Measurements from ENCODE around the gene CLIP1.

Gene CLIP1

DNA sequence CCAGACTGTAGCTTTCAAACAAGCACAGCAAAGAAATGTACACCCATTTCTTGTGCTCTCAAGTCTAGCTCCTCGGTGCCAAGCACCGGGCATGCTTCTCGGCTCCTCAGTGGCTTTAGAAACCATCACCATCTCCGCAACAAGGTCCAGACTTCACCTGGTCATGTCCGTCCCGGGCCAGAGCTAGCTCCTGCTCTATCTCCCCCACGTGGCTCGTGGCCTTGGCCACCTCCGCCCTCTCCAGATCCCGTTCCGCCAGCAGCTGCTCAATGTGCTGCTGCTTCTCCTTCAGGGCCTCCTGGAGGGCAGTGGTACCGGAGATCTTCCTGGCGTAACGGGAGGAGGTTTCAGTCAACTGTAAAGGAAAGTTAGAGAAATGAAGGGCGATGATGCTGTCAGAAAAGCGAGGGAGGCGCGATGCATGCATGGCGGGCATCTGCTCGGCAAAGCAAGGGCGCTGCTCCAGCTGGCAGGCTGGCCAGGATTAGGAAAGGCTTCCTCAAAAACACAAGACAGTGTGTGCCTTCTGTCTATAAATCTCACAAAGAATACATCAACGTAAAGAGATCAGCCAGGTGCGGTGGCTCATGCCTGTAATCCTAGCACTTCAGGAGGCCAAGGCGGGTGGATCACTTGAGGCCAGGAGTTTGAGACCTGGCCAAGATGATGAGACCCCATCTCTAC, 67.4 kb downstream of the CLIP1 start:
- no peak for DNase-seq

GRCh38 chr12:122352394-122352793, 70.1 kb downstream of the CLIP1 start:
- DNase-seq = no peak

DNA sequence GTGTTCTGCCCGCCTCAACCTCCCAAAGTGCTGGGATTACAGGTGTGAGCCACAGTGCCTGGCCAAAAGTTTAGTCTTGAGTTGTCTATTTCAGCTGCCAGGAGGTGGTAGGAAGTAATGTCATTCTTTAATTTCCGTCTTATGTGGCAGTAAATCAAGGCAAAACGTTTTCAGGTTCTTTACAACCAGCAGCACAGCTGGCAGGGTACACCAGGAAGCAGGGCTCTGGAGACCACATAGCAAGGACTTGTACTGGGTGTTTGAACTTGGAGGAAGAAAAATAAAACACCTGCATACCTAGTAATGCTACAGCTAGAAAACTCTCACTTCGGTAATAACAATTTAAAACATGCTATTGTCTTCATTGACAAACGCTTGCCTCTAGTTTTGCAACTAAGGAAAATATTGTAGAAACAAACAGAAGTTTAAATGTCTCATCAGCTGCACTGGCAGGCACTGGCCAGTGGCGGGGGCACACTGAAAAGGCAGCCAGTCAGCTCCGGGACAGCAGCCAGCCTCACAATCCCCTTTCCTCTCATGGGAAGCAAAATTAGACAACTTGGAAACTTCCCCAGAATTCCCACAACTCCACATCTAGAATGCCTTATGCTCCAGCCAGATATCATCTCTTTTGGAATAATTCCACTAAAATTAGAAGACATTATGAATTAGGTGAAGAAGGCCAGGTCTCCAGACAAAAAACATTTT, 72.2 kb downstream of the CLIP1 start:
- DNase-seq = no peak

GRCh38 chr12:122349078-122349477, 73.4 kb downstream of the CLIP1 start:
- DNase-seq = no peak

- DNase-seq = no peak
Measured at GRCh38 chr12:122348505-122348904, 74.0 kb downstream of the CLIP1 start.

DNA sequence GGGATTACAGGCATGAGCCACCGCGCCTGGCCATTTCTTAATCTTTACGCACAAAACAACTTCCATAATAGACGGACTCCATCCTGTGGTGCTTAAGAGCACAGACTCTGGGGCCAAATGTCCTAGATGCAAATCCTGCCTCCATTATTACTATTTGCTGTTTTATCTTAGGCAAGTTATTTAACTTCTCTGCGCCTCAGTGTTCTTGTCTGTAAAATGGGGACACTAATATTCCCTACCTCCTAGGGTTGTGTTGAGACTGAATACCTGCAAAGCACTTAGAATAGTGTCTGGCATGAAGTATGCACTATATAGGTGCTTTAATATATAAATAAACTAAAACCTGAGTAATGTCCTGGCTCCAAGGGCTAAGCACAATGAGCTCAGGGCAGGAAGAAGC, 76.4 kb downstream of the CLIP1 start:
- DNase-seq = no peak

DNA sequence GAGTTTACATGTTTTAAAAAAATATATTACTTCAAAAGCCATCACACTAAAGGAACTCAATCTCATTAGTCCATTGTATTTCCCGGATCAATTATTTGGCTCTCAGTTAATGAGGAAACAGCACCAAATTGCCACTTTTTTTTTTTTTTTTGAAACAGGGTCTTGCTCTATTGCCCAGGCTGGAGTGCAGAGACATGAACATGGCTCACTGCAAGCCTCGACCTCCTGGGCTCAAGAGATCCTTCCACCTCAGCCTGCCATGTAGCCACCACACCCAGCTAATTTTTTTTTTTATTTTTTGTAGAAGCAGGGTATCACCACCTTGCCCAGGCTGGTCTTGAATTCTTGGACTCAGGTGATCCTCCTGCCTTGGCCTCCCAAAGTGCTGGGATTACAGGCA, 77.4 kb downstream of the CLIP1 start:
- DNase-seq = no peak

GRCh38 chr12:122336015-122336946, 86.2 kb downstream of the CLIP1 start:
- no peak for DNase-seq

GRCh38 chr12:122333142-122334087, 89.1 kb downstream of the CLIP1 start:
- DNase-seq = no peak

GRCh38 chr12:122327494-122328385, 94.7 kb downstream of the CLIP1 start:
- DNase-seq = no peak

GRCh38 chr12:122327014-122327413, 95.5 kb downstream of the CLIP1 start:
- DNase-seq = no peak

GRCh38 chr12:122326586-122326985, 95.9 kb downstream of the CLIP1 start:
- DNase-seq = no peak

DNA sequence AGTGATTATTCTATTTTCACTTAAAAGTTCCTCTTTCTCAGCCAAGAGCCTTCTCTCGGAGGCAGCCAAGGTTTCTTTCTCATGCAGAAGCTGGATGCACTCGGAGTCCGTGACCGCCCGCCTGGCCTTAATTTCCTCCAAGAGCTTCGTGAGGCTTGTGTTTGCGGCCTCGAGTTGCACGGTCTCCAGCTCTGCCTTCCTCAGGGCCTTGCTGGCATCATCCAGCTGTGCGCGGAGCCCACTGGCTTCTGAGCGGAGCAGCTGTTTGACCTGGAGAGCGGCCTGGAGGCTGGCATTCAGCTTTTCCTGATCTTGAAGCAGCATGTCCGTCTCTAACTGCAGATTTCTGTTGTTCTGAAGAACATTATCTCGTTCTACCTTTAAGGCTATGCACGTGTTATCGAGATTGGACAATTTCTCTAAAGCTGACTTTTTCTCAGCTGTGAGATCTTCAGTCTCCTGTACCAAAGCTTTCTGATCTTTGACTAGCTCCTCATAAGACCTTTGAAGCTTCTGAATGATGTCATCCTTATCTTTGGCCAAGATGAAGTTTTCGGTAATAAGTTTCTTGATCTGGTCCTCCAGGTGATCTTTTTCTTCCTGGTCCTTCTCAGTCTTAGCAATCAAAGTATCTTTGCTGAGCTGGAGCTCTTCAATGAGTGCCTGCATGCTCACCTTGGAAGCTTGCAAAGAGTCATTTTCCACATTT, 99.0 kb downstream of the CLIP1 start:
- DNase-seq = no peak

DNA sequence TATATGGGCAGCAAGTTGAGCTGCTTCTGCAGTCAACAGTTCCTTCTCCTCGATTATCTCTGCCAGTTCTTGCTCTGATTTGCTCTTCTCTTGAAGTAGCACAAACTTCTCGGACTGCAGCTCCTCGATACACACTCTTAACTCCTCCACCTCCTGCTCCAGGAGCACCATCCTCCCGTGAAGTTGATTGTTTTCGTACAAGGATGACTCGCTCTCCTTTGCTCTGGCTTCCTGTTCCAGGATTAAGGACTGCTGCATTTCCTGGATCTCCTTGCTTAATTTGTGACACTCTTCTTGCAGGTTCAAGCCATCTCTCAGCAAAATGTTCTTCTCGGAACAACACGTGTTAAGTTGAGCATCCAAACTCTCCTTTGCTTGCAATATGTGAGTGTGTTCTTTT, 100.0 kb downstream of the CLIP1 start:
- DNase-seq = no peak

- no peak for DNase-seq
Measured at GRCh38 chr12:122318607-122319605, 103.6 kb downstream of the CLIP1 start.

DNA sequence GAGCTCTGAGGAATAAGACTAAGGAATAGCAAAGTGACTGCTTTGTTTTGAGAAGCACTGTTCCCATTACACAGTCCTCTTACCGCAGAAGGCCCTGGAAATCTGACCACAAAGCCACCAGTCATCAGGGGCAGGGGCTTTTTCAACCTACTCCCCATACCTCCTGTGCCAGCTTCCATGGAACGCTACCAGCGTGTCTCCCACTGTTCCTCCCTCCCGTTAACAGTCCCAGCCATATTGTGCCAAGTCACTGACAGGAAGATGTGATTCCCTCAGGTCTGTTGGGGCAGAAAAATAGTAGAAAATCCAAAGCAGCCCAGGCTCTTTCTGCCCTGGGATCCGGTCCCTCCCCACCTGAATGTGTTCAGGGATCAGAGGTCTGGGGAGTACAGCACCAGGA, 109.5 kb downstream of the CLIP1 start:
- no peak for DNase-seq

GRCh38 chr12:122311696-122312095, 110.8 kb downstream of the CLIP1 start:
- no peak for DNase-seq

- no peak for DNase-seq
Measured at GRCh38 chr12:122310626-122311333, 111.7 kb downstream of the CLIP1 start.

All from KG1 (cell line).